ENCODE data around the gene SAMD15.

- TF ChIP-seq KLF1 (tag by site-specific recombination; IDR thresholded peaks at IDR 0.05), result no peak
- no peak for TF ChIP-seq CTCF (tag by site-specific recombination; IDR thresholded peaks at IDR 0.05)
- TF ChIP-seq AEBP2 (tag by site-specific recombination; IDR thresholded peaks at IDR 0.05; ENCODE audit: borderline replicate concordance), result no peak
- no peak for TF ChIP-seq ZNF639 (tag by site-specific recombination; IDR thresholded peaks at IDR 0.05)
- no peak for TF ChIP-seq YY1 (tag by site-specific recombination; IDR thresholded peaks at IDR 0.05)
- peak; percentile 43; the same call in 1 of the 2 replicates for TF ChIP-seq ZBTB44 (tag by site-specific recombination; IDR thresholded peaks at IDR 0.05)
- no peak for TF ChIP-seq ZNF398 (tag by site-specific recombination; IDR thresholded peaks at IDR 0.05)
- no peak for TF ChIP-seq ZNF792 (tag by site-specific recombination; IDR thresholded peaks at IDR 0.05)
- TF ChIP-seq ZBTB1 (tag by site-specific recombination; IDR thresholded peaks at IDR 0.05), result no peak
- TF ChIP-seq SALL2 (tag by site-specific recombination; IDR thresholded peaks at IDR 0.05; ENCODE audit: borderline replicate concordance), result no peak
These were observed 4.8 kb upstream of the SAMD15 start for GRCh38 chr14:77372304-77372841.

Data from HEK293 (cell line).